DOHH2 (cell line): Measurements from ENCODE around the gene DLL1.

Experiments used
- CTCF ChIP-seq: fragments of 200-600 bp; sonication (generic); IDR thresholded peaks from one replicate; pipeline ENCODE4 v1.5.1; 2014; ENCODE audit warnings: antibody characterized with exemption, mild to moderate bottlenecking, low read depth, low read length; ENCODE audit not compliant: poor library complexity, severe bottlenecking
- EZH2phosphoT487 ChIP-seq: fragments of 200-600 bp; sonication (generic); IDR thresholded peaks from 2 replicates; pipeline ENCODE4 v1.6.1; 2017; ENCODE audit warnings: borderline replicate concordance, mild to moderate bottlenecking, antibody characterized with exemption, low read length, moderate library complexity, mixed read lengths

- no peak for TF ChIP-seq CTCF
- TF ChIP-seq EZH2phosphoT487 = no peak
These were observed 37.5 kb downstream of the DLL1 start for GRCh38 chr6:170253226-170253909.
